SK-N-SH (cell line): ENCODE measurements around the gene FMN1. TPM values are rescaled to one million over a fixed set of nuclear protein-coding genes. Genes with fewer than 3 reads are reported as not detected.

Source experiments
- CTCF ChIA-PET: fragments of 300-600, 350-600 bp; formaldehyde crosslinking; extraction: SDS; loops from one replicate; lab custom pipeline; 2021; lab: Yijun Ruan, JAX
- POLR2A ChIA-PET: fragments of 350-600 bp; sonication (Branson Sonifier 250); formaldehyde crosslinking; extraction: SDS; loops from one replicate; lab custom pipeline; 2020; ENCODE audit warnings: antibody characterized with exemption, inconsistent platforms; lab: Yijun Ruan, JAX
- DNase-seq: peaks from one replicate; pipeline ENCODE4 v3.0.0; 2012
- H2AFZ ChIP-seq: fragments of 200-600 bp; sonication (generic); 2 replicates; pipeline ENCODE4 v1.8.1; 2016; ENCODE audit warnings: antibody characterized with exemption, mild to moderate bottlenecking, low read depth
- H3F3A ChIP-seq: fragments of 200-600 bp; sonication (generic); replicated peaks from 2 replicates; pipeline ENCODE3; 2016; ENCODE audit warnings: antibody characterized with exemption, mild to moderate bottlenecking; ENCODE audit not compliant: insufficient read depth
- H3K27ac ChIP-seq, 2 experiments: fragments of 200-500 bp in 1 of 2; fragments of 200-600 bp in 1 of 2; sonication (Bioruptor generic) in 1 of 2; sonication (generic), shearing (Covaris generic) in 1 of 2; 2 replicates each; pipeline versions ENCODE4 v1.5.1 to v1.6.1; 2014 to 2016; ENCODE audit warnings: low read depth in 2 of 2, inconsistent platforms in 1 of 2, low read length in 1 of 2, mild to moderate bottlenecking in 1 of 2, mixed read lengths in 1 of 2
- H3K27me3 ChIP-seq: fragments of 200-600 bp; sonication (generic), shearing (Covaris generic); 2 replicates; pipeline ENCODE4 v1.6.1; 2016; ENCODE audit warnings: mixed run types; ENCODE audit not compliant: insufficient read depth
- H3K36me3 ChIP-seq, 2 experiments: fragments of 200-500 bp in 1 of 2; fragments of 200-600 bp in 1 of 2; sonication (Bioruptor generic) in 1 of 2; sonication (generic) in 1 of 2; replicated peaks in 1 of 2; 2 replicates each; pipeline versions ENCODE3 to v1.5.1; 2014 to 2016; ENCODE audit warnings: low read length in 1 of 2, mild to moderate bottlenecking in 1 of 2; ENCODE audit not compliant: insufficient read depth in 2 of 2, control insufficient read depth in 1 of 2
- H3K4me1 ChIP-seq, 2 experiments: fragments of 200-500 bp in 1 of 2; fragments of 200-600 bp in 1 of 2; sonication (Bioruptor generic) in 1 of 2; sonication (generic), shearing (Covaris generic) in 1 of 2; 2 replicates each; pipeline versions ENCODE4 v1.5.1 to v1.6.1; 2014 to 2016; ENCODE audit warnings: low read depth in 1 of 2, low read length in 1 of 2, mixed run types in 1 of 2; ENCODE audit not compliant: insufficient read depth in 2 of 2, control insufficient read depth in 1 of 2
- H3K4me2 ChIP-seq: fragments of 200-600 bp; sonication (generic), shearing (Covaris generic); 2 replicates; pipeline ENCODE4 v1.6.1; 2017; ENCODE audit warnings: mixed run types
- H3K4me3 ChIP-seq, 2 experiments: fragments of 200-500 bp in 1 of 2; fragments of 200-600 bp in 1 of 2; sonication (Bioruptor generic) in 1 of 2; sonication (generic), shearing (Covaris generic) in 1 of 2; 2 replicates each; pipeline versions ENCODE4 v1.5.1 to v1.8.1; 2014 to 2016; ENCODE audit warnings: low read depth in 2 of 2, inconsistent platforms in 1 of 2, low read length in 1 of 2, mild to moderate bottlenecking in 1 of 2, mixed read lengths in 1 of 2, moderate library complexity in 1 of 2
- H3K79me2 ChIP-seq: fragments of 200-600 bp; sonication (generic); 2 replicates; pipeline ENCODE4 v1.8.1; 2017; ENCODE audit warnings: mild to moderate bottlenecking; ENCODE audit not compliant: insufficient read depth
- H3K9ac ChIP-seq: fragments of 200-600 bp; sonication (generic); 2 replicates; pipeline ENCODE4 v1.6.1; 2017; ENCODE audit warnings: mixed run types
- H3K9me2 ChIP-seq: fragments of 200-600 bp; sonication (generic); 2 replicates; pipeline ENCODE4 v1.6.1; 2017; ENCODE audit warnings: mixed run types
- H3K9me3 ChIP-seq: fragments of 200-600 bp; sonication (generic); 2 replicates; pipeline ENCODE4 v1.6.1; 2017; ENCODE audit warnings: mixed run types, mild to moderate bottlenecking, moderate library complexity
- H4K20me1 ChIP-seq: fragments of 200-600 bp; sonication (generic); 2 replicates; pipeline ENCODE4 v1.6.1; 2017; ENCODE audit warnings: mild to moderate bottlenecking, mixed run types; ENCODE audit not compliant: insufficient read depth
- EP300 ChIP-seq, 2 experiments: IDR thresholded peaks; 2 replicates each; pipeline versions ENCODE4 v1.4.0 to v1.6.1; 2012; ENCODE audit warnings: borderline replicate concordance in 1 of 2, low read depth in 1 of 2, low read length in 1 of 2
- EZH2phosphoT487 ChIP-seq: fragments of 200-600 bp; sonication (generic); IDR thresholded peaks from 2 replicates; pipeline ENCODE4 v1.6.1; 2017; ENCODE audit warnings: low read depth, mixed run types, mild to moderate bottlenecking, antibody characterized with exemption, moderate library complexity, borderline replicate concordance
- FOXM1 ChIP-seq: IDR thresholded peaks from 2 replicates; pipeline ENCODE4 v1.4.0; 2012; ENCODE audit warnings: low read depth, mild to moderate bottlenecking
- GATA2 ChIP-seq: sonication (generic); formaldehyde crosslinking; IDR thresholded peaks from 2 replicates; pipeline ENCODE4 v1.5.0; 2020; ENCODE audit warnings: mild to moderate bottlenecking, missing genetic modification reagents
- JUND ChIP-seq: IDR thresholded peaks from 2 replicates; pipeline ENCODE4 v1.4.0; 2012
- MXI1 ChIP-seq: IDR thresholded peaks from 2 replicates; pipeline ENCODE4 v1.6.1; 2012; ENCODE audit warnings: mild to moderate bottlenecking, low read depth, low read length, improper control_type of control experiment
- NFIC ChIP-seq: IDR thresholded peaks from 2 replicates; pipeline ENCODE4 v1.4.0; 2012; ENCODE audit warnings: borderline replicate concordance
- RAD21 ChIP-seq: IDR thresholded peaks from 2 replicates; pipeline ENCODE4 v1.6.1; 2012; ENCODE audit warnings: mild to moderate bottlenecking, low read length
- RXRA ChIP-seq: IDR thresholded peaks from 2 replicates; pipeline ENCODE4 v1.4.0; 2012; ENCODE audit warnings: low read depth, mild to moderate bottlenecking, borderline replicate concordance
- SIN3A ChIP-seq: IDR thresholded peaks from 2 replicates; pipeline ENCODE4 v1.6.1; 2012; ENCODE audit warnings: low read depth, mild to moderate bottlenecking, low read length, moderate library complexity, borderline replicate concordance
- SMC3 ChIP-seq: IDR thresholded peaks from 2 replicates; pipeline ENCODE4 v1.6.1; 2012; ENCODE audit warnings: low read depth, low read length, improper control_type of control experiment
- TAF1 ChIP-seq: IDR thresholded peaks from 2 replicates; pipeline ENCODE4 v1.6.1; 2012; ENCODE audit warnings: low read depth, mild to moderate bottlenecking, low read length, moderate library complexity, borderline replicate concordance
- TCF12 ChIP-seq: IDR thresholded peaks from 2 replicates; pipeline ENCODE4 v1.4.0; 2012
- YY1 ChIP-seq: IDR thresholded peaks from 2 replicates; pipeline ENCODE4 v1.4.0; 2012; ENCODE audit warnings: low read depth, mild to moderate bottlenecking
- WGBS: methylation state at CpG from one replicate; pipeline ENCODE4 v1.1.6; 2017; ENCODE audit warnings: low lambda C conversion rate; 5-methylcytosine and 5-hydroxymethylcytosine counted together
- polyA plus RNA-seq, 3 experiments: library from polyadenylated mRNA; depleted of rRNA; stranded (reverse); fragments of >200 nt; gene quantifications; 2 replicates each; pipeline ENCODE4 v1.2.3, GENCODE V29; 2012
- TF ChIP-seq, protein P1 (sequence below): IDR thresholded peaks from 2 replicates; pipeline ENCODE4 v1.4.0; 2012; ENCODE audit warnings: low read depth, borderline replicate concordance
- TF ChIP-seq, protein P2 (sequence below): fragments of 150-350 bp; IDR thresholded peaks from 2 replicates; pipeline ENCODE4 v1.6.1; 2017; ENCODE audit warnings: antibody characterized with exemption, low read length, low read depth, borderline replicate concordance
- TF ChIP-seq, protein P3 (sequence below): IDR thresholded peaks from 2 replicates; pipeline ENCODE4 v1.6.1; 2012; ENCODE audit warnings: mild to moderate bottlenecking, low read depth, low read length, moderate library complexity
- TF ChIP-seq, protein P4 (sequence below): IDR thresholded peaks from 2 replicates; pipeline ENCODE4; 2012

FMN1 gene
- polyA plus RNA-seq, 1 of the 3 experiments (the other 2 are of a cell fraction) = 9.1 TPM

DNA sequence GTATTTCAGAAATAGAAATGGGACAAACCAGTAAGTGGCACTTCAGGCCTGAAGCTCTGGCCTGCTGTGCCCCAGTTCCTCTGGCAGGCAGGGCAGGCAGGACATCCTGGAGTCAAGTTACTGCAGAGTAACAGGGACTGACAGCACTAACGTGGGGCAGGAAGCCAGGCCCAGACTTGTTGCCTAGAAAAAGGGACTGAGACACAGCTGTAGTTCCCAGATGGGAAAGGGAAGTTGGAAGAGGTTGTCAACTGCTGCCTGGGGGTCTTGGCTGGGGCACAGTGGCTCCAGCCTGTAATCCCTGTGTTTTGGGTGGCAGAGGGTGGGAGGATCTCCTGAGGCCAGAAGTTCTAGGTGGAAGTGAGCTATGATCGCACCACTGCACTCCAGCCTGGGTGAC is 171.9 kb downstream of the FMN1 start:
- H3K4me2 ChIP-seq = peak overlapping the region; percentile 59
- POLR2A ChIA-PET = no interaction called here
- H3K27me3 ChIP-seq = no peaks in the 10 kb centered on the region

DNA sequence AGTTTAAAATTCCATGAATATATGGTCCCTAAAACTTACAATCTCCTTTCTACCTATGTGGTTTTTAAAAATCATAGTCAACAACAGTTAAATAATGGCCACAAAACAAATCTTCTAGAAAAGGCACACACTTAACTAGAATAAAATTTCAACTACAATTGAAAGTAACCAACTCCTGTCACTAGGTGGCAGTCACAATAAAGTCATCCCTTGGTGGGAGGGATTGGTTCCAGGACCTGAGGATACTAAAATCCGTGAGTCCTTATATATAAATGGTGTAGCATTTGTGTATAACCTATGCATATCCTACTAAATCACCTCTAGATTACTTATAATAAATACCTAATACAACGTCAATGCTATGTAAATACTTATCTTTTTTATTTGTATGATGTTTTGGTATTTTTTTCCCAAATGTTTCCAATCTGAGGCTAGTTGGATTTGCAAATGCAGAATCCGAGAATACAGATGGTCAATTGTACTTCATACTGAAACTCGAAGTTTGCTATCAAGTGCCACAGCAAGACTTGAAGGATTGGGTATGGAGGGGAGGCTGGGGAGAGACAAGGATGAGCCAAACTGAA is 172.6 kb downstream of the FMN1 start:
- Histone ChIP-seq H3K36me3 (peaks cover 2 to 18% of the 10 kb centered on the region in 2 experiments), H3K9ac (peak overlapping the region; percentile 27; the same call in 1 of the 2 replicates), H2AFZ (no peak overlapping the region), H3F3A (peaks cover 21% of the 10 kb centered on the region), H3K4me2 (peak overlapping the region; percentile 59), H3K27ac (peak overlapping the region; percentile 80 to 82), H3K9me3 (no peaks in the 10 kb centered on the region), H3K79me2 (peaks cover 100% of the 10 kb centered on the region), H3K9me2 (no peaks in the 10 kb centered on the region), H3K27me3 (no peaks in the 10 kb centered on the region), H3K4me3 (peak overlapping the region in 1 of 2 experiments; percentile 12; a peak in 1 of 4 replicates), H4K20me1 (peaks cover 54% of the 10 kb centered on the region), H3K4me1 (peaks cover 12 to 16% of the 10 kb centered on the region in 2 experiments)
- 30% methylated on average over 4 of the region's 4 CpGs for WGBS
- POLR2A ChIA-PET = no interaction called here
- peak; percentile 79 for DNase-seq
- CTCF ChIA-PET = interaction anchor here (0.7 to 3.1 kb wide), 27 partner anchors 9 to 679 kb away, joined by 3 to 47 read pairs (median 4); no protein-coding TSS in a partner anchor
- no peak for TF ChIP-seq EP300 (IDR thresholded peaks at IDR 0.05; ENCODE audit: borderline replicate concordance in 1 of 2, low read depth in 1 of 2, low read length in 1 of 2)
- no peak for TF ChIP-seq NFIC
- TF ChIP-seq, protein P1, sequence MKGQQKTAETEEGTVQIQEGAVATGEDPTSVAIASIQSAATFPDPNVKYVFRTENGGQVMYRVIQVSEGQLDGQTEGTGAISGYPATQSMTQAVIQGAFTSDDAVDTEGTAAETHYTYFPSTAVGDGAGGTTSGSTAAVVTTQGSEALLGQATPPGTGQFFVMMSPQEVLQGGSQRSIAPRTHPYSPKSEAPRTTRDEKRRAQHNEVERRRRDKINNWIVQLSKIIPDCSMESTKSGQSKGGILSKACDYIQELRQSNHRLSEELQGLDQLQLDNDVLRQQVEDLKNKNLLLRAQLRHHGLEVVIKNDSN = no peak
- no peak for TF ChIP-seq JUND
- TF ChIP-seq MXI1 = no peak
- TF ChIP-seq SMC3 = peak; percentile 64
- no peak for TF ChIP-seq EZH2phosphoT487
- TF ChIP-seq RXRA = no peak
- TF ChIP-seq SIN3A = no peak
- TF ChIP-seq YY1 = no peak
- TF ChIP-seq FOXM1 = no peak
- no peak for TF ChIP-seq TAF1
- TF ChIP-seq, protein P2, sequence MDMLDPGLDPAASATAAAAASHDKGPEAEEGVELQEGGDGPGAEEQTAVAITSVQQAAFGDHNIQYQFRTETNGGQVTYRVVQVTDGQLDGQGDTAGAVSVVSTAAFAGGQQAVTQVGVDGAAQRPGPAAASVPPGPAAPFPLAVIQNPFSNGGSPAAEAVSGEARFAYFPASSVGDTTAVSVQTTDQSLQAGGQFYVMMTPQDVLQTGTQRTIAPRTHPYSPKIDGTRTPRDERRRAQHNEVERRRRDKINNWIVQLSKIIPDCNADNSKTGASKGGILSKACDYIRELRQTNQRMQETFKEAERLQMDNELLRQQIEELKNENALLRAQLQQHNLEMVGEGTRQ = no peak

More for the DNA sequence above, 171.9 kb downstream of the FMN1 start:
- DNase-seq = peak; percentile 44
- peaks cover 100% of the 10 kb centered on the region for H3K79me2 ChIP-seq
- CTCF ChIA-PET = interaction anchor here (0.7 to 3.1 kb wide), 26 partner anchors 8 to 679 kb away, joined by 3 to 47 read pairs (median 3); no protein-coding TSS in a partner anchor
- H3K4me3 ChIP-seq = peak overlapping the region in 1 of 2 experiments; percentile 12; a peak in 1 of 4 replicates
- H3K9ac ChIP-seq = peak overlapping the region; percentile 27; the same call in 1 of the 2 replicates
- peaks cover 25% of the 10 kb centered on the region for H3F3A ChIP-seq
- 47% methylated on average over 2 of the region's 2 CpGs for WGBS
- TF ChIP-seq TCF12 (peak; percentile 53), SMC3 (0 out of 2 replicates have a peak, but pooled peaks have one; percentile 6), GATA2 (CRISPR knock-in tag) (no peak), RAD21 (peak; percentile 19; the same call in 1 of the 2 replicates)
- TF ChIP-seq, protein P3, sequence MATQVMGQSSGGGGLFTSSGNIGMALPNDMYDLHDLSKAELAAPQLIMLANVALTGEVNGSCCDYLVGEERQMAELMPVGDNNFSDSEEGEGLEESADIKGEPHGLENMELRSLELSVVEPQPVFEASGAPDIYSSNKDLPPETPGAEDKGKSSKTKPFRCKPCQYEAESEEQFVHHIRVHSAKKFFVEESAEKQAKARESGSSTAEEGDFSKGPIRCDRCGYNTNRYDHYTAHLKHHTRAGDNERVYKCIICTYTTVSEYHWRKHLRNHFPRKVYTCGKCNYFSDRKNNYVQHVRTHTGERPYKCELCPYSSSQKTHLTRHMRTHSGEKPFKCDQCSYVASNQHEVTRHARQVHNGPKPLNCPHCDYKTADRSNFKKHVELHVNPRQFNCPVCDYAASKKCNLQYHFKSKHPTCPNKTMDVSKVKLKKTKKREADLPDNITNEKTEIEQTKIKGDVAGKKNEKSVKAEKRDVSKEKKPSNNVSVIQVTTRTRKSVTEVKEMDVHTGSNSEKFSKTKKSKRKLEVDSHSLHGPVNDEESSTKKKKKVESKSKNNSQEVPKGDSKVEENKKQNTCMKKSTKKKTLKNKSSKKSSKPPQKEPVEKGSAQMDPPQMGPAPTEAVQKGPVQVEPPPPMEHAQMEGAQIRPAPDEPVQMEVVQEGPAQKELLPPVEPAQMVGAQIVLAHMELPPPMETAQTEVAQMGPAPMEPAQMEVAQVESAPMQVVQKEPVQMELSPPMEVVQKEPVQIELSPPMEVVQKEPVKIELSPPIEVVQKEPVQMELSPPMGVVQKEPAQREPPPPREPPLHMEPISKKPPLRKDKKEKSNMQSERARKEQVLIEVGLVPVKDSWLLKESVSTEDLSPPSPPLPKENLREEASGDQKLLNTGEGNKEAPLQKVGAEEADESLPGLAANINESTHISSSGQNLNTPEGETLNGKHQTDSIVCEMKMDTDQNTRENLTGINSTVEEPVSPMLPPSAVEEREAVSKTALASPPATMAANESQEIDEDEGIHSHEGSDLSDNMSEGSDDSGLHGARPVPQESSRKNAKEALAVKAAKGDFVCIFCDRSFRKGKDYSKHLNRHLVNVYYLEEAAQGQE = no peak
- TF ChIP-seq, protein P4, sequence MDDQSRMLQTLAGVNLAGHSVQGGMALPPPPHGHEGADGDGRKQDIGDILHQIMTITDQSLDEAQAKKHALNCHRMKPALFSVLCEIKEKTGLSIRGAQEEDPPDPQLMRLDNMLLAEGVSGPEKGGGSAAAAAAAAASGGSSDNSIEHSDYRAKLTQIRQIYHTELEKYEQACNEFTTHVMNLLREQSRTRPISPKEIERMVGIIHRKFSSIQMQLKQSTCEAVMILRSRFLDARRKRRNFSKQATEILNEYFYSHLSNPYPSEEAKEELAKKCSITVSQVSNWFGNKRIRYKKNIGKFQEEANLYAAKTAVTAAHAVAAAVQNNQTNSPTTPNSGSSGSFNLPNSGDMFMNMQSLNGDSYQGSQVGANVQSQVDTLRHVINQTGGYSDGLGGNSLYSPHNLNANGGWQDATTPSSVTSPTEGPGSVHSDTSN = peak; percentile 68
- no peaks in the 10 kb centered on the region for H3K9me2 ChIP-seq
- H3K27ac ChIP-seq = peak overlapping the region; percentile 80 to 82
- H4K20me1 ChIP-seq = peaks cover 61% of the 10 kb centered on the region
- no peak overlapping the region for H2AFZ ChIP-seq
- no peaks in the 10 kb centered on the region for H3K9me3 ChIP-seq
- peaks cover 2 to 12% of the 10 kb centered on the region in 2 experiments for H3K36me3 ChIP-seq
- H3K4me1 ChIP-seq = peaks cover 12 to 24% of the 10 kb centered on the region in 2 experiments
